HEK293 (cell line): ENCODE results near the gene PRKACB.

ENCODE experiments used
- ELK4 ChIP-seq: IDR thresholded peaks from 2 replicates; pipeline ENCODE4 v1.6.1; 2011; ENCODE audit warnings: mild to moderate bottlenecking, low read depth, low read length, borderline replicate concordance
- FEZF1 ChIP-seq: fragments of 450-650 bp; formaldehyde crosslinking; IDR thresholded peaks from 2 replicates; pipeline ENCODE4 v1.5.1; 2016; ENCODE audit warnings: missing biosample characterization, missing genetic modification characterization
- GLIS1 ChIP-seq: fragments of 450-650 bp; formaldehyde crosslinking; IDR thresholded peaks from 2 replicates; pipeline ENCODE4 v1.5.1; 2016; ENCODE audit warnings: missing biosample characterization, missing genetic modification characterization
- HOXD13 ChIP-seq: sonication (generic); formaldehyde crosslinking; IDR thresholded peaks from 2 replicates; pipeline ENCODE4 v1.8.0; 2022; ENCODE audit warnings: missing genetic modification reagents, borderline replicate concordance
- MZF1 ChIP-seq: fragments of 450-650 bp; formaldehyde crosslinking; IDR thresholded peaks from 2 replicates; pipeline ENCODE4 v1.5.1; 2017; ENCODE audit warnings: missing biosample characterization, missing genetic modification characterization, borderline replicate concordance
- PRDM4 ChIP-seq: fragments of 450-650 bp; formaldehyde crosslinking; IDR thresholded peaks from 2 replicates; pipeline ENCODE4 v1.5.1; 2017; ENCODE audit warnings: missing biosample characterization, missing genetic modification characterization
- ZBTB17 ChIP-seq: fragments of 450-650 bp; formaldehyde crosslinking; IDR thresholded peaks from 2 replicates; pipeline ENCODE4 v1.5.1; 2016; ENCODE audit warnings: missing biosample characterization, missing genetic modification characterization
- ZBTB44 ChIP-seq: fragments of 450-650 bp; IDR thresholded peaks from 2 replicates; pipeline ENCODE4 v1.5.1; 2018; ENCODE audit warnings: missing biosample characterization, mild to moderate bottlenecking, missing genetic modification characterization
- ZBTB49 ChIP-seq: fragments of 450-650 bp; formaldehyde crosslinking; IDR thresholded peaks from 2 replicates; pipeline ENCODE4 v1.5.1; 2016; ENCODE audit warnings: missing biosample characterization, missing genetic modification characterization, low read depth
- ZEB2 ChIP-seq: fragments of 450-650 bp; formaldehyde crosslinking; IDR thresholded peaks from 2 replicates; pipeline ENCODE4 v1.5.1; 2016; ENCODE audit warnings: missing biosample characterization, missing genetic modification characterization
- ZFHX2 ChIP-seq: fragments of 450-650 bp; formaldehyde crosslinking; conservative IDR thresholded peaks from 2 replicates; pipeline ENCODE4 v1.5.1; 2016; ENCODE audit warnings: missing biosample characterization, missing genetic modification characterization
- ZNF10 ChIP-seq: fragments of 450-650 bp; formaldehyde crosslinking; IDR thresholded peaks from 2 replicates; pipeline ENCODE4 v1.5.1; 2017; ENCODE audit warnings: missing biosample characterization, missing genetic modification characterization
- ZNF121 ChIP-seq: fragments of 450-650 bp; formaldehyde crosslinking; IDR thresholded peaks from 2 replicates; pipeline ENCODE4 v1.5.1; 2016; ENCODE audit warnings: missing biosample characterization, missing genetic modification characterization
- ZNF146 ChIP-seq: fragments of 450-650 bp; formaldehyde crosslinking; IDR thresholded peaks from 2 replicates; pipeline ENCODE4 v1.5.1; 2016; ENCODE audit warnings: missing biosample characterization, missing genetic modification characterization
- ZNF19 ChIP-seq: fragments of 450-650 bp; formaldehyde crosslinking; IDR thresholded peaks from 2 replicates; pipeline ENCODE4; 2016; ENCODE audit warnings: missing biosample characterization, missing genetic modification characterization, low read depth
- ZNF202 ChIP-seq: fragments of 450-650 bp; formaldehyde crosslinking; IDR thresholded peaks from 2 replicates; pipeline ENCODE4 v1.5.1; 2016; ENCODE audit warnings: missing biosample characterization, missing genetic modification characterization, borderline replicate concordance
- ZNF23 ChIP-seq: fragments of 450-650 bp; formaldehyde crosslinking; IDR thresholded peaks from 2 replicates; pipeline ENCODE4 v1.5.1; 2016; ENCODE audit warnings: missing biosample characterization, missing genetic modification characterization, borderline replicate concordance
- ZNF24 ChIP-seq: fragments of 450-650 bp; formaldehyde crosslinking; IDR thresholded peaks from 2 replicates; pipeline ENCODE4 v1.5.1; 2016; ENCODE audit warnings: missing biosample characterization, missing genetic modification characterization
- ZNF473 ChIP-seq: fragments of 450-650 bp; formaldehyde crosslinking; IDR thresholded peaks from 2 replicates; pipeline ENCODE4 v1.5.1; 2017; ENCODE audit warnings: missing biosample characterization, missing genetic modification characterization
- ZNF544 ChIP-seq: fragments of 450-650 bp; formaldehyde crosslinking; IDR thresholded peaks from 2 replicates; pipeline ENCODE4 v1.5.0; 2017; ENCODE audit warnings: missing biosample characterization, missing genetic modification characterization
- ZNF548 ChIP-seq: fragments of 450-650 bp; formaldehyde crosslinking; IDR thresholded peaks from 2 replicates; pipeline ENCODE4 v1.5.1; 2016; ENCODE audit warnings: missing biosample characterization, missing genetic modification characterization
- ZNF580 ChIP-seq: fragments of 450-650 bp; formaldehyde crosslinking; IDR thresholded peaks from 2 replicates; pipeline ENCODE4 v1.5.1; 2016; ENCODE audit warnings: missing biosample characterization, missing genetic modification characterization
- ZNF600 ChIP-seq: fragments of 450-650 bp; formaldehyde crosslinking; IDR thresholded peaks from 2 replicates; pipeline ENCODE4 v1.5.1; 2016; ENCODE audit warnings: missing biosample characterization, missing genetic modification characterization
- ZNF660 ChIP-seq: fragments of 450-650 bp; IDR thresholded peaks from 2 replicates; pipeline ENCODE4 v1.5.1; 2018; ENCODE audit warnings: missing biosample characterization, mild to moderate bottlenecking, missing genetic modification characterization
- ZNF677 ChIP-seq: fragments of 450-650 bp; IDR thresholded peaks from 2 replicates; pipeline ENCODE4 v1.5.0; 2018; ENCODE audit warnings: missing biosample characterization, mild to moderate bottlenecking, missing genetic modification characterization, moderate library complexity
- ZNF692 ChIP-seq: fragments of 450-650 bp; formaldehyde crosslinking; IDR thresholded peaks from 2 replicates; pipeline ENCODE4 v1.5.1; 2016; ENCODE audit warnings: missing biosample characterization, missing genetic modification characterization
- ZXDB ChIP-seq: fragments of 450-650 bp; formaldehyde crosslinking; IDR thresholded peaks from 2 replicates; pipeline ENCODE4 v1.5.1; 2016; ENCODE audit warnings: missing biosample characterization, missing genetic modification characterization
- TF ChIP-seq, protein P1 (sequence below): fragments of 450-650 bp; formaldehyde crosslinking; IDR thresholded peaks from 2 replicates; pipeline ENCODE4 v1.5.1; 2017; ENCODE audit warnings: missing biosample characterization, missing genetic modification characterization
- TF ChIP-seq, protein P2 (sequence below): fragments of 450-650 bp; formaldehyde crosslinking; IDR thresholded peaks from 2 replicates; pipeline ENCODE4 v1.5.1; 2017; ENCODE audit warnings: missing biosample characterization, missing genetic modification characterization

PRKACB gene

GRCh38 chr1:84206375-84206774 is 62.3 kb downstream of the PRKACB start (continued):
- TF ChIP-seq ZXDB (tag by site-specific recombination) (peak; percentile 47), ZEB2 (tag by site-specific recombination) (peak; percentile 48; the same call in 1 of the 2 replicates), ZFHX2 (tag by site-specific recombination) (no peak), ZNF473 (no peak), ZNF548 (no peak), ZBTB17 (tag by site-specific recombination) (no peak), ZNF23 (tag by site-specific recombination) (no peak), ZNF580 (no peak; the same call in 1 of the 2 replicates), HOXD13 (CRISPR knock-in tag) (no peak), ZBTB44 (tag by site-specific recombination) (0 out of 2 replicates have a peak, but pooled peaks have one; percentile 10), ZNF692 (0 out of 2 replicates have a peak, but pooled peaks have one; percentile 14), MZF1 (tag by site-specific recombination) (peak; percentile 66; the same call in 1 of the 2 replicates), GLIS1 (tag by site-specific recombination) (no peak), ZNF146 (tag by site-specific recombination) (no peak), ZNF600 (tag by site-specific recombination) (no peak), PRDM4 (tag by site-specific recombination) (0 out of 2 replicates have a peak, but pooled peaks have one; percentile 19), ZNF202 (tag by site-specific recombination) (no peak), ELK4 (no peak), ZNF19 (no peak), ZBTB49 (tag by site-specific recombination) (no peak), FEZF1 (tag by site-specific recombination) (peak; percentile 79), ZNF24 (tag by site-specific recombination) (no peak), ZNF121 (tag by site-specific recombination) (no peak), ZNF10 (tag by site-specific recombination) (no peak), ZNF544 (tag by site-specific recombination) (no peak), ZNF660 (tag by site-specific recombination) (no peak), ZNF677 (no peak)
- TF ChIP-seq, protein P1, sequence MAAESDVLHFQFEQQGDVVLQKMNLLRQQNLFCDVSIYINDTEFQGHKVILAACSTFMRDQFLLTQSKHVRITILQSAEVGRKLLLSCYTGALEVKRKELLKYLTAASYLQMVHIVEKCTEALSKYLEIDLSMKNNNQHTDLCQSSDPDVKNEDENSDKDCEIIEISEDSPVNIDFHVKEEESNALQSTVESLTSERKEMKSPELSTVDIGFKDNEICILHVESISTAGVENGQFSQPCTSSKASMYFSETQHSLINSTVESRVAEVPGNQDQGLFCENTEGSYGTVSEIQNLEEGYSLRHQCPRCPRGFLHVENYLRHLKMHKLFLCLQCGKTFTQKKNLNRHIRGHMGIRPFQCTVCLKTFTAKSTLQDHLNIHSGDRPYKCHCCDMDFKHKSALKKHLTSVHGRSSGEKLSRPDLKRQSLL (tag by site-specific recombination): no peak
- TF ChIP-seq, protein P2, sequence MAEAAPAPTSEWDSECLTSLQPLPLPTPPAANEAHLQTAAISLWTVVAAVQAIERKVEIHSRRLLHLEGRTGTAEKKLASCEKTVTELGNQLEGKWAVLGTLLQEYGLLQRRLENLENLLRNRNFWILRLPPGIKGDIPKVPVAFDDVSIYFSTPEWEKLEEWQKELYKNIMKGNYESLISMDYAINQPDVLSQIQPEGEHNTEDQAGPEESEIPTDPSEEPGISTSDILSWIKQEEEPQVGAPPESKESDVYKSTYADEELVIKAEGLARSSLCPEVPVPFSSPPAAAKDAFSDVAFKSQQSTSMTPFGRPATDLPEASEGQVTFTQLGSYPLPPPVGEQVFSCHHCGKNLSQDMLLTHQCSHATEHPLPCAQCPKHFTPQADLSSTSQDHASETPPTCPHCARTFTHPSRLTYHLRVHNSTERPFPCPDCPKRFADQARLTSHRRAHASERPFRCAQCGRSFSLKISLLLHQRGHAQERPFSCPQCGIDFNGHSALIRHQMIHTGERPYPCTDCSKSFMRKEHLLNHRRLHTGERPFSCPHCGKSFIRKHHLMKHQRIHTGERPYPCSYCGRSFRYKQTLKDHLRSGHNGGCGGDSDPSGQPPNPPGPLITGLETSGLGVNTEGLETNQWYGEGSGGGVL (tag by site-specific recombination): no peak
